Neural progenitor cell (in vitro differentiated cells): ENCODE measurements around the gene P2RX1.

Experiments
- EZH2 ChIP-seq: fragments of 200-600 bp; sonication (generic); IDR thresholded peaks from 2 replicates; pipeline ENCODE4 v1.6.1; 2017; ENCODE audit warnings: antibody characterized with exemption, mild to moderate bottlenecking, moderate library complexity
- TF ChIP-seq, protein P1 (sequence below): fragments of 200-600 bp; sonication (generic); IDR thresholded peaks from 2 replicates; pipeline ENCODE4 v1.5.1; 2017; ENCODE audit warnings: antibody characterized with exemption, mild to moderate bottlenecking

DNA sequence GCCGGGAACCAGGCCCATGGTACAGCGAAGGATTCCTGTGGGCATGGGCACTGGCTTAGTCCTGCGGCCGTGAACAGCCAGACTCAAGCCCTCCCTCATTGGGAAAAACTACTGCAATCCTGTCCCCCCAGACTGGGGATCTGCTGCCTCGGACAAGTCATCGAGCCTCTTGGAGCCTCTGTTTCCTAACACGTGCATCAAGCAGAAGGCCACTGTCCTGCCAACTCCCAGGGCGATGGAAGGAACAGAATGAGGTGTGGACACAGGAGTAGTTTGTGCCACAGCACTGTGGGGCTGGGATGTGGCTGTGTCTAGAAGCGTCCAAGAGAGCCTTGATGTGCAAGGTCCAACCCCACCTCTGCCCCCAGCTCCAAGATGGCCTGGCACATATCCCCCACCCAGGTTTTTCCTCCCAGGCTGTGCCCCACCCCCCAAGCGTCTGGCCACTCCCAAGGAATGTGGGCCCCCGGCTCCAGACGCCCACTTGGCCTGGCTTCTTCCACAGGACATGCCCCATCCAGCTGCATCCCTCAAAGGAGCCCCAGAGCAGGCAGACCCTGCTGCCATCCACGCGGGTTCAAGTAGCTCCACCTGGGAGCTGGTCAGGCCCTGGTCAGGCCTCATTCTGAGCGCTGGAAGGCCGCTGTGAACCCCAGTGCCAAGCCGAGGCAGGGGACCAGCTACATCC is 26.8 kb downstream of the P2RX1 start:
- TF ChIP-seq, protein P1, sequence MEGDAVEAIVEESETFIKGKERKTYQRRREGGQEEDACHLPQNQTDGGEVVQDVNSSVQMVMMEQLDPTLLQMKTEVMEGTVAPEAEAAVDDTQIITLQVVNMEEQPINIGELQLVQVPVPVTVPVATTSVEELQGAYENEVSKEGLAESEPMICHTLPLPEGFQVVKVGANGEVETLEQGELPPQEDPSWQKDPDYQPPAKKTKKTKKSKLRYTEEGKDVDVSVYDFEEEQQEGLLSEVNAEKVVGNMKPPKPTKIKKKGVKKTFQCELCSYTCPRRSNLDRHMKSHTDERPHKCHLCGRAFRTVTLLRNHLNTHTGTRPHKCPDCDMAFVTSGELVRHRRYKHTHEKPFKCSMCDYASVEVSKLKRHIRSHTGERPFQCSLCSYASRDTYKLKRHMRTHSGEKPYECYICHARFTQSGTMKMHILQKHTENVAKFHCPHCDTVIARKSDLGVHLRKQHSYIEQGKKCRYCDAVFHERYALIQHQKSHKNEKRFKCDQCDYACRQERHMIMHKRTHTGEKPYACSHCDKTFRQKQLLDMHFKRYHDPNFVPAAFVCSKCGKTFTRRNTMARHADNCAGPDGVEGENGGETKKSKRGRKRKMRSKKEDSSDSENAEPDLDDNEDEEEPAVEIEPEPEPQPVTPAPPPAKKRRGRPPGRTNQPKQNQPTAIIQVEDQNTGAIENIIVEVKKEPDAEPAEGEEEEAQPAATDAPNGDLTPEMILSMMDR, result no peak
- TF ChIP-seq EZH2, result no peak
